GM18907 (cell line): Measurements from ENCODE around the gene RASSF7.
A peak's percentile ranks its signal among the peaks of the same experiment; 100 is the strongest.
"Not testable (repeated sequence)": the region's sequence is repeated elsewhere in the genome, so short reads cannot be mapped to it uniquely, and the experiment has no call there.

Experiments used
- ATAC-seq: cut with Tn5 transposase; IDR thresholded peaks from one replicate; pipeline ENCODE4 v1.9.1; 2021; ENCODE audit warnings: mild to moderate bottlenecking, moderate library complexity; ENCODE audit not compliant: unreplicated experiment

Gene RASSF7

DNA sequence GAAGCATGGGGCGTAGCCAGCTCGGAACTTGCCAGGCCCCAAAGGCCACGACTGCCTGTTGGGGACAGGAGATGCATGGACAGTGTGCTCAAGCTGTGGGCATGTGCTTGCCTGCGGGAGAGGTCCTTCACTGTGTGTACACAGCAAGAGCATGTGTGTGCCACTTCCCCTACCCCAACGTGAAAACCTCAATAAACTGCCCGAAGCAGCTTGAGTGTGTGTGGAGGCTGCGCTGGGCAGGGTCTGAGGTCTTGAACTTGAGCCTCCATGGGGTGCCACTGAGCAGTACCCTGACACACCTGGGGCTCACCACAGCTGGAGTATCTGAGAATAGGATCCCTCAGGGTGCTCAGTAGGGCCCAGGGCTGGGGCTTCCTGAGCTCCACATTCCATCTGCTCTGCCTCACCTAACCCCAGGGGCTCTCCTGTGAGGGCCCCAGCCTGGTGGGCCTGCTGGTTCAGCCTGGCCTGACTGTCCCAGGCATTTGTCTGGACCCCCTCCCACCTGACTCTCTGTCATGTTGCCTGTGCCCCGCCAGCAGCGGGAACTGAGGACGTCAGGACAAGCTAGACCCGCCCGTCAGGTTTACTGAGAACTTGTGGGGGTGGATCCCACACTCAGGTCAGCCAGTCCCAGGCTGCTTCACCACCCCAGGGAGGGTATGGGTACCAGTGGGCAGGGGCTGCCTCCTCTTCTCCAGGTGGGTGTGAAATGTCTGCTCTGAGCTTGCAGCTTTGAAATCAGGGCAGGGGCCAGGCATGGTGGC is 3.2 kb downstream of the RASSF7 start:
- ATAC-seq = no peak

DNA sequence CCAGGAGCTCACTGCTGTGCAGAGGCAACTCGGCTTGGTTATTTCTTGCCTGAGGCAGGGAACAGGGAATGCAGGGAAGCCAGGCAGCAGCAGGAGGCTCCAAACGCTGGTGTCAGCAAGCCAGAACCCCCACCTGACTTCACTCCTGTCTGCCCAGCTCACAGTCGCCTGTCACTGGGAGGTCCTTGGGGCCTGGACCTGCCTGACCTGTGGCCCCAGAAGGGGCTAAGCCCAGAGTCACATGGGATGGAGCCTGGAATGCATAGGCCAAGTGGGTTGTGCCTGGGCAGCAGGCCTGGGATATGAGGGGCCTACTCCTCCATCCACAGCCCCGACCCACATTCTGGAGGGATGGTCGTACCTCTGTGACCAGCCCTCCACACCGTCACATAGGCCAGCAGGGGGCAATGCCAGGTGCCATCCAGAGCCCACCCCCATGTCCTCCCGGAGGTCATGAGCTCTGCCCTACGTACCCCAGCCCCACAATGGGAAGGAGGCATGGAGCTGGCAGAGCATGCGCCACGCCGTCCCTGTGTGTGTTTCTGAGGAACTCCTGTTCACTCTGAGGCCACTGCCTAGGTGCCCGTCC is 5.2 kb downstream of the RASSF7 start:
- no peak for ATAC-seq

DNA sequence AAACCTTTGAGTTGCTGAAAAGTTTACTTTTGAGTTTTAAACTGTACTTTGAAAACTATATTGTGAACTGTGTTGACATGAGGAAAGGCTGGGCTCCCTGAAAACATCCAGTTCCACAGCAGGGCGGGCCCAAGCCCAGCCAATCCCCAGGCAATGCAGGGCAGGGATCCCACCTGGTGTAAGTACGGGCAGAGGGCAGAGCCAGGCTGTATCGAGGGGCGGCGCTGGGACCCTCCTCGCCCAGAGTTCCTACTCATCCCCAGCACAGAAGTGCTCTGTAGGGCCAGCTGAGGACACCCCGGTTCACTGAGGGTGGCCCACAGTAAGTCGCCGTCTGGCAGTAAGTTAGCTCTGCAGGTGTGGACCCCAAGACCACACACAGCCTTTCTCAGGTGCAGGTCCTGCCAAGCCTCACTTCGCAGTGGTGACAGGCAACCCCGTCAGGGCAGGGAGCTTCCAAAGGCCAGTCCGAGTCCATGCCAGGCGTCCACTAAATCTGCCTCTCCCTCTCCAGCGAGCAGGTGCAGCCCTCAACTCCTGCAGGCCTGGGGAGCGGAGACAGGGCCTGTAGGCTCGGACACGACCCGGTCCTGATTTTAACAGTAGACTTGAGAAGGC is 6.3 kb downstream of the RASSF7 start:
- no peak for ATAC-seq

DNA sequence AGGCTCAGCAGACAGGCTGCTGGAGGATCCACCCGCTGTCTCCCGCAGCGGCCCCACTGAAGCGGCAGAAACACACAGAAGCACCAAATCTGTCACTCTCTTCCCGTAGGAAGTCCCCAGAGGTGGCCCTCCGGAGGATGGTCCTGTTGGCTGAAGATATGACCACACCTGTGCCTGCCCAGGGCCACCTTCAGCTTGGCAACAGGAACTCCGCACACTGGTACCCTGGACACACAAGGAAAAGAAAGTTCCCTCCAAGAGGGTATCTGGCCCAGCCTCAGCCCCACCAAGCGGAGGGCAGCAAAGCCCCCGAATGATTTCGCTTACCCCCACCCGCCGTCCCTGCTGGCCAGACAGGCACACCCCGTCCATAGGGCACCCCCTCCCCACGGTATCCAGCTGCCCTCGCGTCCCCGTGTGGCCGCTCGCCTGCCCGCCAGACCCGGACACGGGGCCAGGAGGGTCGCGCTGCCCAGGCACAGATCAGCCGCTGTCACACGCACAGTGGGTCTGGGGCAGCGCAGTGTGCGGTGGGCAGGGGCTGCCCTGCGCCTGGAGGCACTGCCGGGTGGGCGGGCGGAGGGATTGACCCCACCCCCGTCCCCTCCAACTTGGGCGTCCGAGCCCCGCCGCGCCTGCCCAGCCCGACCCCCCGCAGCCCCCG is 7.0 kb downstream of the RASSF7 start:
- peak; percentile 3 for ATAC-seq

DNA sequence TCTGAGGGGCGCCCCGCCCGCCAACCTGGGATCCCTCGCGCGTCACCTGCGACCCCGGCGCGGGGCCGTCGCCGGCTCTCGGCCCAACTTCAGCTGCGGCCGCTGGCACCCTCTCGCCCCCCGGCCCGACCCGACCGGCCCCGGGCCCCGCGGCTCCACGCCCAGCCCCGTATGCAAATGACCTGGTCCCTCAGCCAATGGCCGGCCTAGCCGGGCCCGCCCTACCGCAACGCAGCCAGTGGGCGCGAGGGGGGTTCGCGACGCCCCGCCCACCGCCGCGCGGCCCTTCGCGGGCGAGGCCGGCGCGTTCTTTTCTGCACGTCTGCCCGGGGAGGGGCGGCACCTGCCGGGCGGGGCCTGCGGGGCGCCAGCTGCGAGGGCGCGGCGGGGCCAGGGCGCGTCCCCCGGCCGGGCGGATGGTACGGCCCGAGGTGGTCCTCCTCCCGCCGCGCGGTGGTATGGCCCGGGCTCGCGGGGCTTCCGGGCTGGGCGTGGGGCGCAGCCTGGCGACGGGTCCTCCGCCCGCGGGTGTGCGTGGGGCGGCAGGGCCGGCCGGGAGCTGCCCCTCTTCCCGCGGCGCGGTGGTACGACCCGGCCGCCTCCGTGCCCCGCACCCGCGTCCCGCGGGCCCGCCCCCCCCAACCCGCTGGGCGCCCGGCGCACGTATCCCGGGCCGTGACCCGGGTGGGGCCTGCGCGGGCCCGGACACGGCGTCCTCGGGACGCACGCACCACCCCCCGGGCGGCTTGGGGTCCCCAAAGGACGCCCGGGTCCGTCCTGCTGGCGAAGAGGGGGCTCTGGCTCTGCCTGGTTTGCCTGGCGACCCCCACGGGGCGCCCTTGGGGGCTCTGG is 7.8 kb downstream of the RASSF7 start:
- ATAC-seq = peak; percentile 82

DNA sequence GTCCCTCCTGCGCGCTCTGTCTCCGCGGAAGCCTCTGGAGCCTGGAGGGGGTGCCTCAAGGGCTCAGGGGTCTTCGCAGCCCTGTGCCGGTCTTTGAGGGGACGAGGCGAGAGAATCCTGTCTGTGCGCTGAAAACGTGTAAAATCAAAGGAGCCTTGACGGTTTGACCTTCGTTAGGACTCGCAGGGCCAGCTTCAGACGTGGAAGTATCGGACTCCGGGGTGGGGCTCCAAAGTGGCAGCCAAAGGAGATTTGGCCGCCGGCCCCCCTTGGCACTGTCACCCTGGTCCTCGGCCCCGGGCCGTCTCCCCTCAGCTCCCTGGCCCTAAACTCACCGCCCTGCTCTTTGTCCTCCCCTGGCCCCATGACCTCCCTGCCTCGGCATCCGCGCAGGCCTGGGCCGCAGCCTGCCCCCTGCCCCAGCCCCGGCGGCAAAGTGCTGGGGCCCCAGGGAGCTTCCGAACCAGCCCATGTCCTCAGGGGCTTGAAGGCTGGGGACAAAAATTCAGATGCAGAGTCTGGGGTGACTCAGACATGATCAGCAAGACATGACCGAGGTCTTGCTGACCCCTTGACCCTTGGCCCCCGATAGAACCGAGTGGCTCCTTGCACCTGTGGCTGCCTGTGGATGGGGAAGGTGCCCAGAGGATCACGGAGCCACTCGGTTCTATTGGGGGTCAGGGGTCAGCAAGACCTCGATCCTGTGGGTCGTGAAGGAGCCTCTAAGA is 8.6 kb downstream of the RASSF7 start:
- no peak for ATAC-seq

DNA sequence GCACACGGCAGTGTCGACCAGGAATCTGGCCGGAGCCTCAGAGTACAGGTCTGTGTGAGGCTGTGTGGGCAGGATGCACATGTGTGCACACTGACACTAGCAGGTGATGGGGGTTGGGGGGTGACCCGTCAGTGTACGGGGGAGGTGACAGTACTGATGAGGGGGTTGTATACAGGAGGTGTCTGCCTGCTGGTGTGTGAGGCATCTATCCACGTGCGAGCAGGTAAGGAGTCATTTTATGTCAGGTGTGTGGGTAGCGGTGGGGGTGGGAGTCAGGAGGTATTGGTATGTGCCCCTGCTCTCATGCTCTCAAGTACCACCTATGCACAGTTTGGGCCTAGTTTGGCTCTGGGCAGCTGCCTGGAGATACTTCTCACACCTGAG is 11.0 kb downstream of the RASSF7 start:
- no peak for ATAC-seq

DNA sequence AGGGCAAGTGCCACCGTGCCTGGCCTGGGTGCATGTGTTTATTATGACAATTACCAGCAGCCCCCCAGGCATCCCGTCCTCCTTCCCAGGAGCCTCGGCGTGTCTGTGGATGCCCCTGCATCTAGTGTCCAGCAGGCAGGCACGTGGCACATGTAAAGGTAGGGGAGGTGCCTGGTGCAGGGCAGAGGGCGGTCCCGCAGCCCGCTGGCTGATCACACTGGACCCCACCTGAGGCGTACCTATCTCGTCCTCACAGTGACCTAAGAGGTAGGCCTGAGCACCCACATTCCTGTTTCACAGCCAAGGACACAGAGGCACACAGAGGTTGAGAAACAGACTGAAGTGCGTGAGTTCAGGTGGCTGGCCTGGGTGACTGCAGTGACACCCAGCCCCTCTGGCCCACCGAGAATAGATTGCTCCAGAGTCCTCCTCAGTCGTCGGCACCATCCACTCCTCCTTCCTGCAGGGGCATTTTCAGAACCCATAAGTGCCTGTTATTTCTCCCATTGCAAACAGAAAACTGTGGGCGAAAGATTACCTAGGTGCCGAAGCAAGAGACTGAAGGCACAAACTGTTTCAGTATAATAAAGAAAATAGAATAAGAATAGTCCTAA is 12.5 kb downstream of the RASSF7 start:
- ATAC-seq = no peak

DNA sequence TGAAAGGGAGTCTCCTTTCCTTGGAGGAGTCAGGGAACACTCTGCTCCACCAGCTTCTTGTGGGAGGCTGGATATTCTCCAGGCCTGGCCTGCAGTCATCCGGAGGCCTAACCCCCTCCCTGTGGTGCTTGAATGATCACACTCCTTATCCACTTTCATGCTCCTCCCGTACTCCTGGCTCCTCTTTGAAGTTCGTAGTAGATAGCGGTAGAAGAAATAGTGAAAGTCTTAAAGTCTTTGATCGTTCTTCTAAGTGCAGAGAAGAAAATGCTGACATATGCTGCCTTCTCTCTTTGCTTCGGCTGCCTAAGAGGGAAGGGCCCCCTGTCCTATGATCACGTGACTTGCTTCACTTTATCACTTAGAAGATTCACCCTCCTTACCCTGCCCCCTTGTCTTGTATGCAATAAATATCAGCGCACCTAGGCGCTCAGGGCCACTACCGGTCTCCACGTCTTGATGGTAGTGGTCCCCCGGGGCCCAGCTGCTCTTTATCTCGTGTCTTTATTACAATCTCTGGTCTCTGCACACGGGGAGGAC is 13.3 kb downstream of the RASSF7 start:
- not testable (repeated sequence) for ATAC-seq

DNA sequence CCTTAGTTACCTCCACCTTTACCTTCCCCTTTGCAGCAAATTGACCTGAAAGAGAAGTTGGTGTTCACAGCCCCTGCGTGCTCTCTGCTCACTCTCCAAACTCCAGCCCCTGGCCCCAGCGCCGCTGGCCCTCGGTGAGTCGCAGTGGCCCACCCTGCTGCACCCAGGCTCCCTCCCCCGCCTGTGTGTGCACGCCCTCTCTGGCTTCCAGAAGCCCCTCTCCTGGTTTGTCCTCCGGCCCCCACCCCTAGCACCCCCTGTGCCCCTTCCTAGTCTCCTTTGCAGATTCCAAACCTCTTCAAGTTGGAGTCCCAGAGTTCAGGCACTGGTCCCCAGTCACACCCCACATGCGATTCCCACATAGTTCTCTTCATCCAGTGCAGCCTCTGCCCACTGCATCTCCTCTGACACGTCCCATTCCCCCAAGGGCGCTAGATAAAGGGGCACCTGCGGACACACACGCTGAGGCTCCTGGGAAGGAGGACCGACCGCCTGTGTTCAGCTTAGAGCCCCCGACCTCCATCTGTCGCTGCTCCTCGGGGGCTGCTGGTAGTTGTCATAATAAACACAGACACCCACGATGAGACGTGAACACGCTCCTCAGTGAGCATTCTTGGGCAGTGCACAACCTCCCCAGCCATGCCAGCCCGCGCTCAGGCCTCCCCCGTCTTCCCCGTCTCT is 14.0 kb downstream of the RASSF7 start:
- ATAC-seq = no peak

DNA sequence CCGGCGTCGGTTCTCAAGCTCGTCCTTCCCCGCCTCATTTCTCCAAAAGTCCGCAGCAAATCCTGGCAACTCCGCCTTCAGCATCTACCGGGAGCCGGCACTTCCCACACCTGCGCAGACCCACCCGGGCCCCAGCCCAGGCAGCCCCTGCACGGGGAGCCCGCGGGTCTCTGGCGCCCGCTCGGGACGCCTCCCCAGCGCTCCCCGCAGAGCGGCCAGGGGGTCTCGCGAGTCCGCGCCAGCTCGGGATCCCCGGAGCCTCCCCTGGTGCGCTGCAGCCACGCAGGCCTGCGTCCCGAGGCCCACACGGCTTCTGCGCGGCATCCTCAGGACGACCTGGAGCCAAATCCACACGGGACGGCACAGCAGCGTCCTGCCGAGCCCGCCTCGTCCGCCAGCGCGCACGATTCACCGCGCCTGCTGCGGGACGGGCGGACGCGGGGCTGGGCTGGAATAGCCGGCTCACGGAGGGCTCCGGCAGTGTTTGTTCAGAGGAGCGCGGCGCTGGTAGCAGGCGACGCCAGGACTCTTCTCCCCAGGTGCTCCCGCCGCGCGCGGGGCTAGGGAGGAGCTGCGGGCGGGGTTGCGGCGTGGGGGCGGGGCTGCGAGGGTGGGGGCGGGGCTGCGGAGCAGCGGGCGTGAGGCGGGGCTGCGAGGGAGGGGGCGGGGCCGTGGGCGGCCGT is 14.7 kb downstream of the RASSF7 start:
- ATAC-seq = peak; percentile 32

DNA sequence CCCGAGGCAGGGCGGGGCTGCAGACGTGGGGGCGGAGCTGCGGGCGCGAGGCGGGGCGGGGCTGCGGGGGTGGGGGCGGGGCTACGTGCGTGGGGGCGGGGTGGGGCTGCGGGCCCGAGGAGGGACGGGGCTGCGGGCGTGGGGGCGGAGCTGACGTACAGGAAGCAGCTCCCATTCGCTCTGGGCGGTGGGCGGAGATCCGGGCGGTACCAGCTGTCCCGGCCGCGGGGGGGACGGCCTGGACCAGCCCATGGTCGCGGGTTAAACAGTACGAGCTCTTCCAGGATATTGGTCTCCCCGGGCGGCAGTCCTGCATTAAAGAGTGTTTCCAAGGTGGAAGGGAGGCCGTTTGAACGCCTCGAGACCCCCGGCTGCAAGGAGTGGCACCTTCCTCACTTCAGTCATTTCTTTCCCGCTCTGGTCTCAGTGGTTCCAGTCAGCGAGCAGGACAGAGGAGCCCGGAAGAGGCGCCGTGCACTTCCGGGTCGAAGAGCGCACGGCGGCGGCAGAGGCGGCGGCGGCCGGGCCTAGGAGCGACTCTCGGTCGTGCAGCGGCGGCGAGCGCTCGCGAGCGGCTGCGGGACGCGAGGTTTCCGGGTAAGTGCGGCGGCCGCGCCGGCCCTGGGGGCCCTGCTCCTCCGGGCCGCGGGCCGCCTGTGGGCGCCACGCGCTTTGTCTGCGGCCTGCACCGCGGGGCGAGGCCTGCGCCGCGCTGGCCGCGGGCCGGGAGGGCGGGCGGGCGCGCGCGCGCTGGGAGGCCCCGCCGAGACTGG is 15.4 kb downstream of the RASSF7 start, which contains the start of gene PHRF1:
TSS of gene PHRF1 (plus strand) at position 475 of the 773 bp plus-strand sequence. CDS start 5,043 bp downstream, outside the sequence.
- peak; percentile 80 for ATAC-seq

DNA sequence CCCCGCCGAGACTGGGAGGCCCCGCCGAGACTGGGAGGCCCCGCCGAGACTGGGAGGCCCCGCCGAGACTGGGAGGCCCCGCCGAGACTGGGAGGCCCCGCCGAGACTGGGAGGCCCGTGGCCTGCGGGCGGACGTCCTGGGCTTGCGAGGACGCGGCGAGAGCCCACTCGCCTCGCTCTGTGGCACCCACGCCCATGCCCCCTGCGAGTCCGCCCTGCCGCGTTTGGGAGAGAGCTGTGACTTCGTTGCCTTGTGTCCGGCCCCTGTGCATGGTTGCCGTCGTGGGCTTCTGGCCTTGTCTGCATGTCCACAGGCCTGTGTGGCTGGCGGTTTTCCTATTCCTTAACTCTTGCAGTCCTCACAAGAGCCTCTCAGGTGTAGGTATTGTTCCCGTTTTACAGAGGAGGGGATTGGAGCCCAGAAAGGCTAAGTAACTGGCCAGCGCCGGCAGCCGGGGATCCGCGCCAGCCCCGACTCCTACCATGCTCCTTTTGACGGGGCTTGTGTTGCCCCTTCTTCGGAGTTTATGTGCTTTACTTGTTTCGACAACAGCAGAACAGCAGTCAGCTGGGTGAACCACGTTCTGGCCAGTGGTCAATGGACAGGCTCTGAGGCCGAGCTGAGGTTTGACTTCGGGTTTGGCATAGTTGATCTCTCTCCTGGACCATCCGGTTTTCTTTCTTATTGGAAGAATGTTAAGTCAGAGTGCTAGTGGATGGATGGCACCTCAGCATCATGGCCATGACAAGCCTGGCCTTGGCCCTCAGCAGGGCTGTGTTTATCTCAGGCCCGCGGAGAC is 16.2 kb downstream of the RASSF7 start:
- ATAC-seq = no peak

DNA sequence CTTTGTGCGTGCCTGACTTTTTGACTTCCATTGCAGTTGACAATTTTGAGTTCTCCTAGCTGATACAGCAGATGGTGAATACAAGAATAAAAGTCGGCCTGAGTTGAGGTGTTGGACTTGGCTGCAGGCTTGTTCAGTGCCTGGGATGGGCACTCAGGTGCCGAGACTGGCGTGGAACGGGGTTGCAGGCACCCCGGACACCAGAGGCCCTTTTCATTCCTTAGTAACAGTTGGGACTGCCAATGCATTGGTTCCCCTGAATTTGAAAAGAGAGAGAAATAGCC is 16.8 kb downstream of the RASSF7 start:
- no peak for ATAC-seq

DNA sequence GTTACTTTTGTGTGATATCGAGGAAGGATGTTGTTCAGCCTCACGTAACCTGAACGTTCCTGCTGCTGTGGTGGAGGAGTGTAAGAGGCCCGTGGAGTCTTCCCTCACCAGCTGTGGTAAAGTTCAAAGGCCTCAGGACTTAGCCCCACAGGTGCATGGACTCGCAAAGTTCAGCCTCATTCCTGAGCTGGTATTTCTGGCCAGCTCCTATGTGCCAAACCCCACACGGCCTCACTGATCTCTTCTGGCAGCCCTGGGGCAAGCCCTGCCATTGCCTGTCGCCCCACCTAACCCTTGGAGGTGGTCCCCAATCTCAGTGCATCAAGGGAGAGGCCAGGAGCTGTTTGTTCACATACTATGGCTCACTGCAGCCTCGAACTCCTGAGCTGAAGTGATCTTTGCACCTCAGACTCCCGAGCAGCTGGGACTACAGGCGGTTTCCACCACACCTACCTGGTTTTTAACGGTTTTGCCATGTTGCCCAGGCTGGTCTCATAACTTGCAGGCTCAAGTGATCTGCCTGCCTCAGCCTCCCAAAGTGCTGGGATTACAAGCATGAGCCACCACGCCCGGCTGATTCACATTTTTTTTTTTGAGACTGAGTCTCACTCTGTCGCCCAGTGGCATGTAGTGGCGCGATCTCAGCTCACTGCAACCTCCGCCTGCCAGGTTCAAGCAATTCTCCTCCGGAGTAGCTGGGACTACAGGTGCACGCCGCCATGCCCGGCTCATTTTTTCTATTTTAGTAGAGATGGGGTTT is 17.7 kb downstream of the RASSF7 start:
- no peak for ATAC-seq
